IMR-90 (cell line): Measurements from ENCODE around the gene SHC1. TPM values are rescaled to one million over a fixed set of nuclear protein-coding genes. Genes with fewer than 3 reads are reported as not detected.

ENCODE experiments used
- ATAC-seq: fragments of 200-7000 bp; cut with Tn5 transposase; 2 replicates; pipeline ENCODE4 v1.9.1; 2020; ENCODE audit warnings: low read depth, mild to moderate bottlenecking, moderate library complexity
- BruUV-seq: library from RNA; stranded (reverse); fragments of 400-500 nt; replicated peaks from 2 replicates; lab custom pipeline; 2021; lab: Mats Ljungman, UMichigan
- CTCF ChIA-PET: fragments of 300-600 bp; formaldehyde crosslinking; extraction: SDS; loops from one replicate; lab custom pipeline; 2021; ENCODE audit warnings: antibody characterized with exemption; lab: Yijun Ruan, JAX
- POLR2A ChIA-PET: fragments of 300-600 bp; sonication (Branson Sonifier 250); formaldehyde crosslinking; loops from one replicate; lab custom pipeline; 2022; ENCODE audit warnings: antibody characterized with exemption; ENCODE audit not compliant: unreplicated experiment; lab: Charles Lee
- DNase-seq: peaks from one replicate; pipeline ENCODE4 v3.0.0; 2013
- H2AFZ ChIP-seq: replicated peaks from 2 replicates; pipeline ENCODE3; 2013; ENCODE audit warnings: low read length, mild to moderate bottlenecking; ENCODE audit not compliant: poor library complexity
- H2AK5ac ChIP-seq: 2 replicates; pipeline ENCODE4 v1.6.1; 2013; ENCODE audit warnings: low read depth, low read length, inconsistent platforms
- H2AK9ac ChIP-seq: replicated peaks from 2 replicates; pipeline ENCODE3; 2013; ENCODE audit warnings: mild to moderate bottlenecking, low read depth, low read length, moderate library complexity; ENCODE audit not compliant: poor library complexity
- H2BK120ac ChIP-seq: 2 replicates; pipeline ENCODE4 v1.6.1; 2013; ENCODE audit warnings: low read depth, low read length, inconsistent platforms
- H2BK15ac ChIP-seq: 3 replicates; pipeline ENCODE4 v1.6.1; 2013; ENCODE audit warnings: low read depth, low read length, inconsistent platforms
- H2BK20ac ChIP-seq: 2 replicates; pipeline ENCODE4 v1.6.1; 2013; ENCODE audit warnings: low read depth, mild to moderate bottlenecking, inconsistent platforms, low read length, moderate library complexity
- H2BK5ac ChIP-seq: 2 replicates; pipeline ENCODE4 v1.6.1; 2013; ENCODE audit warnings: mild to moderate bottlenecking, low read depth, low read length, inconsistent platforms; ENCODE audit not compliant: poor library complexity, severe bottlenecking
- H3K14ac ChIP-seq: replicated peaks from 2 replicates; pipeline ENCODE4 v1.6.1; 2013; ENCODE audit warnings: low read depth, low read length, inconsistent platforms
- H3K18ac ChIP-seq: 2 replicates; pipeline ENCODE4 v1.6.1; 2013; ENCODE audit warnings: low read depth, low read length, control low read depth
- H3K23ac ChIP-seq: 2 replicates; pipeline ENCODE4 v1.6.1; 2013; ENCODE audit warnings: low read depth, low read length, inconsistent platforms
- H3K27ac ChIP-seq: 2 replicates; pipeline ENCODE4 v1.5.1; 2013; ENCODE audit warnings: mild to moderate bottlenecking, control low read depth, low read length; ENCODE audit not compliant: insufficient read depth
- H3K27me3 ChIP-seq: 2 replicates; pipeline ENCODE4 v1.6.1; 2013; ENCODE audit warnings: low read length; ENCODE audit not compliant: control insufficient read depth, insufficient read depth
- H3K36me3 ChIP-seq: 2 replicates; pipeline ENCODE4 v1.6.1; 2013; ENCODE audit warnings: low read length, mixed read lengths; ENCODE audit not compliant: control insufficient read depth, insufficient read depth
- H3K4ac ChIP-seq: 2 replicates; pipeline ENCODE4 v1.6.1; 2013; ENCODE audit warnings: low read depth, low read length, inconsistent platforms
- H3K4me1 ChIP-seq: 2 replicates; pipeline ENCODE4 v1.6.1; 2013; ENCODE audit warnings: low read length, mixed read lengths; ENCODE audit not compliant: control insufficient read depth, insufficient read depth
- H3K4me2 ChIP-seq: 2 replicates; pipeline ENCODE4 v1.6.1; 2013; ENCODE audit warnings: low read depth, mild to moderate bottlenecking, control low read depth, low read length, moderate library complexity
- H3K4me3 ChIP-seq: 2 replicates; pipeline ENCODE4 v1.5.1; 2013; ENCODE audit warnings: low read depth, mild to moderate bottlenecking, control low read depth, low read length, moderate library complexity; ENCODE audit not compliant: insufficient read depth
- H3K56ac ChIP-seq: 2 replicates; pipeline ENCODE4 v1.6.1; 2013; ENCODE audit warnings: low read length, inconsistent platforms; ENCODE audit not compliant: insufficient read depth; ENCODE audit errors: extremely low read depth
- H3K79me1 ChIP-seq, 2 experiments: 2 replicates each; pipeline ENCODE4 v1.6.1; 2013; ENCODE audit warnings: low read length in 2 of 2, inconsistent platforms in 1 of 2, low read depth in 1 of 2
- H3K9ac ChIP-seq: 2 replicates; pipeline ENCODE4 v1.6.1; 2013; ENCODE audit warnings: low read depth, low read length, control low read depth
- H3K9me1 ChIP-seq: 2 replicates; pipeline ENCODE4 v1.6.1; 2013; ENCODE audit warnings: low read length, inconsistent platforms; ENCODE audit not compliant: insufficient read depth
- H3K9me3 ChIP-seq: 2 replicates; pipeline ENCODE4 v1.6.1; 2013; ENCODE audit warnings: low read length; ENCODE audit not compliant: control insufficient read depth, insufficient read depth
- H4K20me1 ChIP-seq: 2 replicates; pipeline ENCODE4 v1.6.1; 2013; ENCODE audit warnings: low read length, inconsistent platforms; ENCODE audit not compliant: insufficient read depth
- H4K5ac ChIP-seq: 2 replicates; pipeline ENCODE4 v1.6.1; 2013; ENCODE audit warnings: mild to moderate bottlenecking, low read depth, low read length, control low read depth
- H4K8ac ChIP-seq, 2 experiments: 2 replicates each; pipeline ENCODE4 v1.6.1; 2013; ENCODE audit warnings: low read depth in 2 of 2, low read length in 2 of 2, control low read depth in 1 of 2, inconsistent platforms in 1 of 2
- H4K91ac ChIP-seq: 2 replicates; pipeline ENCODE4 v1.6.1; 2013; ENCODE audit warnings: low read depth, low read length, inconsistent platforms; ENCODE audit not compliant: insufficient read depth
- BHLHE40 ChIP-seq: fragments of 150-350 bp; IDR thresholded peaks from 2 replicates; pipeline ENCODE4 v1.6.1; 2016; ENCODE audit warnings: mild to moderate bottlenecking, low read depth, low read length
- CHD1 ChIP-seq: IDR thresholded peaks from 2 replicates; pipeline ENCODE4 v1.6.1; 2012; ENCODE audit warnings: low read depth, low read length, improper control_type of control experiment
- CTCF ChIP-seq: conservative IDR thresholded peaks from 2 replicates; pipeline ENCODE4 v1.5.1; 2012; ENCODE audit warnings: mild to moderate bottlenecking, low read depth, low read length, improper control_type of control experiment
- ELK1 ChIP-seq: fragments of 150-350 bp; IDR thresholded peaks from 2 replicates; pipeline ENCODE4 v1.6.1; 2016; ENCODE audit warnings: low read depth, mild to moderate bottlenecking, low read length, moderate library complexity, borderline replicate concordance
- MAFK ChIP-seq: IDR thresholded peaks from 2 replicates; pipeline ENCODE4 v1.6.1; 2012; ENCODE audit warnings: low read depth, low read length, improper control_type of control experiment
- MAZ ChIP-seq: IDR thresholded peaks from 2 replicates; pipeline ENCODE4 v1.6.1; 2012; ENCODE audit warnings: low read depth, mild to moderate bottlenecking, low read length, improper control_type of control experiment, moderate library complexity, borderline replicate concordance
- MXI1 ChIP-seq: IDR thresholded peaks from 2 replicates; pipeline ENCODE4 v1.6.1; 2012; ENCODE audit warnings: low read depth, mild to moderate bottlenecking, low read length, moderate library complexity, borderline replicate concordance
- NFE2L2 ChIP-seq: fragments of 150-350 bp; IDR thresholded peaks from 2 replicates; pipeline ENCODE4 v1.6.1; 2016; ENCODE audit warnings: low read depth, mild to moderate bottlenecking, low read length
- POLR2A ChIP-seq: IDR thresholded peaks from 2 replicates; pipeline ENCODE4 v1.6.1; 2012; ENCODE audit warnings: mild to moderate bottlenecking, low read depth, low read length
- RAD21 ChIP-seq: IDR thresholded peaks from 2 replicates; pipeline ENCODE4 v1.6.1; 2012; ENCODE audit warnings: low read length, improper control_type of control experiment
- RCOR1 ChIP-seq: IDR thresholded peaks from 2 replicates; pipeline ENCODE4 v1.6.1; 2012; ENCODE audit warnings: mild to moderate bottlenecking, low read length, improper control_type of control experiment; ENCODE audit not compliant: insufficient replicate concordance
- RFX5 ChIP-seq: IDR thresholded peaks from 2 replicates; pipeline ENCODE4 v1.8.0; 2012; ENCODE audit warnings: low read depth, mild to moderate bottlenecking, low read length, moderate library complexity
- USF2 ChIP-seq: fragments of 150-350 bp; IDR thresholded peaks from 2 replicates; pipeline ENCODE4 v1.6.1; 2017; ENCODE audit warnings: mild to moderate bottlenecking, antibody characterized with exemption, low read length, low read depth
- WGBS, 2 experiments: methylation state at CpG; one replicate each; pipeline versions ENCODE4 v1.1.5 to v1.1.7; 2013; ENCODE audit warnings: missing lambda C conversion rate in 2 of 2; ENCODE audit not compliant: insufficient read length in 1 of 2; ENCODE audit errors: extremely low coverage in 2 of 2; 5-methylcytosine and 5-hydroxymethylcytosine counted together
- dilution Hi-C: fragments of 300-500 bp; cut with HindIII; formaldehyde crosslinking; loops from one replicate; pipeline ENCODE4 v1.14.3; 2018; ENCODE audit warnings: low sequenced_read_pairs; ENCODE audit not compliant: unreplicated experiment
- in situ Hi-C: fragments of 300-500 bp; cut with MboI; formaldehyde crosslinking; loops from 3 replicates; pipeline ENCODE4 v1.14.3; 2019; ENCODE audit warnings: low sequenced_read_pairs, inconsistent platforms, mixed read lengths
- intact Hi-C: fragments of 100-400 bp; cut with micrococcal nuclease; formaldehyde crosslinking; loops from 2 replicates; pipeline ENCODE4 v1.10.0; 2022
- polyA plus RNA-seq, 3 experiments: library from polyadenylated mRNA; depleted of rRNA; stranded (reverse); fragments of >200 nt; gene quantifications; 2 replicates each; pipeline ENCODE4 v1.2.3, GENCODE V29; 2012; ENCODE audit warnings: low replicate concordance in 1 of 3
- total RNA-seq: library from RNA; depleted of rRNA; stranded (reverse); fragments of >200 nt; gene quantifications from 2 replicates; pipeline ENCODE4 v1.2.3, GENCODE V29; 2012

Gene SHC1
- total and polyA plus RNA-seq, 2 of the 4 experiments (the other 2 are of a cell fraction), result 352 to 355 TPM

- Histone ChIP-seq H3K27me3 (no peaks in the 10 kb centered on the region), H4K20me1 (peaks cover 14% of the 10 kb centered on the region), H2BK5ac (no peak overlapping the region), H3K79me1 (peaks cover 4 to 34% of the 10 kb centered on the region in 2 experiments; a peak in 3 of 4 replicates), H3K56ac (no peak overlapping the region), H3K14ac (no peak overlapping the region), H3K4me2 (no peak overlapping the region), H2BK20ac (no peak overlapping the region), H3K4me1 (peaks cover 11% of the 10 kb centered on the region), H2BK15ac (no peak overlapping the region), H3K27ac (no peak overlapping the region), H2AFZ (peak overlapping the region; percentile 57), H2AK5ac (no peak overlapping the region), H2BK120ac (no peak overlapping the region), H3K9me1 (peaks cover 9% of the 10 kb centered on the region), H4K91ac (no peak overlapping the region), H3K23ac (no peak overlapping the region), H3K9me3 (no peaks in the 10 kb centered on the region), H3K18ac (no peak overlapping the region), H2AK9ac (no peak overlapping the region), H4K5ac (no peak overlapping the region), H3K9ac (no peak overlapping the region), H3K4me3 (no peak overlapping the region), H3K4ac (no peak overlapping the region), H3K36me3 (peaks cover 24% of the 10 kb centered on the region), H4K8ac (no peak overlapping the region)
- CTCF ChIA-PET, result no interaction called here
- POLR2A ChIA-PET, result no interaction called here
- intact Hi-C loops, result no loop called here
- no TSS peak for BruUV-seq
- DNase-seq (no peak), ATAC-seq (no peak)
- in situ Hi-C loops, result loop anchor here (10.0 kb wide), 1 partner anchor 103 kb away; the partner anchor contains the start of gene ADAM15
- no peak for TF ChIP-seq CHD1
- TF ChIP-seq MXI1, result no peak
- TF ChIP-seq CTCF, result no peak
- TF ChIP-seq RCOR1, result no peak
- TF ChIP-seq POLR2A, result no peak
- no peak for TF ChIP-seq NFE2L2
- no peak for TF ChIP-seq MAZ
- TF ChIP-seq USF2, result no peak
- TF ChIP-seq MAFK, result no peak
- no peak for TF ChIP-seq BHLHE40
- TF ChIP-seq RAD21, result no peak
- no peak for TF ChIP-seq ELK1
- TF ChIP-seq RFX5, result no peak
- dilution Hi-C loops, result no loop called here
- 66% methylated on average over 2 of the region's 15 CpGs; no CpG with 5 or more reads in 1 of the 2 experiments for WGBS, 2 experiments
Observed at GRCh38 chr1:154951901-154952657, 18.5 kb downstream of the SHC1 start.
